ENCODE results near the gene VSTM4. TPM values are rescaled to one million over a fixed set of nuclear protein-coding genes. Genes with fewer than 3 reads are reported as not detected.

Gene VSTM4
- total and polyA plus RNA-seq, 2 experiments from 2014 or later = 9.5 to 12.3 TPM

DNA sequence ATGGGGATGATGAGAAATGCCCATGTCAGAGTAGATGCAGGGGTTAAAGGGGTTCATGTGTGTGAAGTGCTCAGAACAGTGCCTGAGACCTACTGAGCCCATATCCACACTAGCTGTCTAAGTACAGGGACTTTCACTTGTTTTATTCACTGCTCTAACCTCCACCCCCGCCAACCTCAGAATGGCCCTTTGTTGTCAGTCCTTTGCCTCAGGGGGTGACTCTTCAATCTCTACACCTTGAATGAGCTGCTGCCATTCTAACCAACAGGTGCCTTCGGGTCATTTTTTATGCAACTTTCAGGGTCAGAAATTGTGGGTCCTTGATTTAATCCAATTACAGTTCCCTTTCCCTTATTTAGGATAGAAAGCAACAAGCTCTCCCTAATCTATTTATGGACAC is 26.2 kb downstream of the VSTM4 start:
- Histone ChIP-seq H3K27ac (no peak overlapping the region), H3K27me3 (replicated peaks; ENCODE audit: insufficient read depth) (no peaks in the 10 kb centered on the region), H3K79me2 (ENCODE audit: insufficient read depth) (no peaks in the 10 kb centered on the region), H3K9me2 (ENCODE audit: insufficient read depth) (no peaks in the 10 kb centered on the region), H2AFZ (no peak overlapping the region), H3K4me1 (ENCODE audit: insufficient read depth) (no peaks in the 10 kb centered on the region; the same call in 1 of the 2 replicates), H3K9ac (no peak overlapping the region), H4K20me1 (ENCODE audit: insufficient read depth) (no peaks in the 10 kb centered on the region), H3K36me3 (ENCODE audit: low read depth) (peaks cover 4% of the 10 kb centered on the region), H3K9me3 (ENCODE audit: low read depth) (no peaks in the 10 kb centered on the region), H3K4me2 (ENCODE audit: unreplicated experiment) (no peak overlapping the region), H3F3A (ENCODE audit: insufficient read depth) (no peaks in the 10 kb centered on the region), H3K4me3 (no peak overlapping the region)
- WGBS, 2 experiments (ENCODE audit: low coverage in 1 of 2, low lambda C conversion rate in 2 of 2, missing lambda C conversion rate in 2 of 2) = 96 to 98% methylated on average over 2 of the region's 2 CpGs
- TF ChIP-seq EZH2phosphoT487 (IDR thresholded peaks at IDR 0.05; ENCODE audit: insufficient read depth, low read depth) (no peak), EZH2 (IDR thresholded peaks at IDR 0.05; ENCODE audit: insufficient read depth, poor library complexity, severe bottlenecking) (no peak)
- in situ Hi-C loops (cut with MboI) = no loop called here
- no peak for DNase-seq

DNA sequence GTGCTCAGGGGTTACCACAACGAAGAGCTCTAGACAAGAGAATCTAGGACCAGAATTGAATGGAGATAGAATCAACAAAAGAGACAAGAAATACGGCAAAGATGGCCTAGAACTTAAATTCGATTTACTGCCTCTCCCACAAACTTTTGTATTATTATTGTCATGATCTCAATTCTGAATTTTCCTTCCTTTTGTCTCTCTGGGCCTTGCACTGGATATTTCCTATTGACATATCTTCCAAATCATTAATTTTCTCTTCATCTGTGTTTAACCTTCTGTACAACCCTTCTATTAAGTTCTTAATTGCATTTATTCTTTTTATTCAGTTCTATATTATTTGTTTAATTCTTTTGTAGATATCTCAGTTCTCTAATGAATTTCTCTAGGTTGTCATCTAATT is 28.4 kb downstream of the VSTM4 start:
- no peak overlapping the region for H2AFZ ChIP-seq
- no peak overlapping the region for H3K27ac ChIP-seq
- in situ Hi-C loops (cut with MboI) = no loop called here
- peaks cover 4% of the 10 kb centered on the region for H3K36me3 ChIP-seq (ENCODE audit: low read depth)
- no peaks in the 10 kb centered on the region for H4K20me1 ChIP-seq (ENCODE audit: insufficient read depth)
- no peak for TF ChIP-seq EZH2phosphoT487 (IDR thresholded peaks at IDR 0.05; ENCODE audit: insufficient read depth, low read depth)
- TF ChIP-seq EZH2 (IDR thresholded peaks at IDR 0.05; ENCODE audit: insufficient read depth, poor library complexity, severe bottlenecking) = no peak
- H3K27me3 ChIP-seq (replicated peaks; ENCODE audit: insufficient read depth) = no peaks in the 10 kb centered on the region
- no peaks in the 10 kb centered on the region for H3K9me2 ChIP-seq (ENCODE audit: insufficient read depth)
- H3F3A ChIP-seq (ENCODE audit: insufficient read depth) = no peaks in the 10 kb centered on the region
- H3K9ac ChIP-seq = no peak overlapping the region
- 70 to 73% methylated on average over 3 of the region's 3 CpGs for WGBS, 2 experiments (ENCODE audit: low coverage in 1 of 2, low lambda C conversion rate in 2 of 2, missing lambda C conversion rate in 2 of 2)
- no peak overlapping the region for H3K4me2 ChIP-seq (ENCODE audit: unreplicated experiment)
- H3K79me2 ChIP-seq (ENCODE audit: insufficient read depth) = no peaks in the 10 kb centered on the region
- no peak overlapping the region for H3K4me3 ChIP-seq
- no peaks in the 10 kb centered on the region; the same call in 1 of the 2 replicates for H3K4me1 ChIP-seq (ENCODE audit: insufficient read depth)
- no peaks in the 10 kb centered on the region for H3K9me3 ChIP-seq (ENCODE audit: low read depth)
- no peak for DNase-seq

DNA sequence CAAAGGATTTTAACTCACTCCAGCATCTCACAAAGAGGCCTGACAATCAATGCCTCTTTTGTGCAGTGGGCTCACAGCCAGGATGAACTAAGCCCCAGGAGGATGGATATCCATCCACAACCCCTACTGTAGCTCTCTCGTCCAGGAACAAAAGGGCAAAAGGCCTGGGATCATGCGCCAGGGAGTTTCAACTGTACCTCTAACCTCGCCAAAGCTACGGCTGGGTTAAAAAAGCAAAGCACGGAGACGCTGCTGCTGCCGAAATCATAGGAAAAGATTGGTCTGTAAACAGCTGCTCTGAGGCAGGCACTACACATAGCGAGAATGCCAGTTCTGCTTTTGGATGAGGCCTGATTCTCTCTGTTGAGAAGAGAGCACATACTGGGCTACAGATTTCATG is 32.1 kb downstream of the VSTM4 start:
- no peak overlapping the region for H3K4me3 ChIP-seq
- no peaks in the 10 kb centered on the region for H3K9me2 ChIP-seq (ENCODE audit: insufficient read depth)
- H3K4me1 ChIP-seq (ENCODE audit: insufficient read depth) = no peaks in the 10 kb centered on the region
- no peak for DNase-seq
- WGBS, 2 experiments (ENCODE audit: low coverage in 1 of 2, low lambda C conversion rate in 2 of 2, missing lambda C conversion rate in 2 of 2) = 76 to 79% methylated on average over 8 of the region's 8 CpGs
- no peaks in the 10 kb centered on the region for H4K20me1 ChIP-seq (ENCODE audit: insufficient read depth)
- H3K36me3 ChIP-seq (ENCODE audit: low read depth) = peaks cover 4% of the 10 kb centered on the region
- no peak overlapping the region for H3K4me2 ChIP-seq (ENCODE audit: unreplicated experiment)
- H3K9me3 ChIP-seq (ENCODE audit: low read depth) = no peaks in the 10 kb centered on the region
- no peaks in the 10 kb centered on the region for H3K79me2 ChIP-seq (ENCODE audit: insufficient read depth)
- H2AFZ ChIP-seq = no peak overlapping the region
- H3K27ac ChIP-seq = no peak overlapping the region
- peaks cover 6% of the 10 kb centered on the region for H3F3A ChIP-seq (ENCODE audit: insufficient read depth)
- in situ Hi-C loops (cut with MboI) = no loop called here
- H3K27me3 ChIP-seq (replicated peaks; ENCODE audit: insufficient read depth) = no peaks in the 10 kb centered on the region
- TF ChIP-seq EZH2phosphoT487 (IDR thresholded peaks at IDR 0.05; ENCODE audit: insufficient read depth, low read depth) = no peak
- TF ChIP-seq EZH2 (IDR thresholded peaks at IDR 0.05; ENCODE audit: insufficient read depth, poor library complexity, severe bottlenecking) = no peak
- no peak overlapping the region for H3K9ac ChIP-seq

DNA sequence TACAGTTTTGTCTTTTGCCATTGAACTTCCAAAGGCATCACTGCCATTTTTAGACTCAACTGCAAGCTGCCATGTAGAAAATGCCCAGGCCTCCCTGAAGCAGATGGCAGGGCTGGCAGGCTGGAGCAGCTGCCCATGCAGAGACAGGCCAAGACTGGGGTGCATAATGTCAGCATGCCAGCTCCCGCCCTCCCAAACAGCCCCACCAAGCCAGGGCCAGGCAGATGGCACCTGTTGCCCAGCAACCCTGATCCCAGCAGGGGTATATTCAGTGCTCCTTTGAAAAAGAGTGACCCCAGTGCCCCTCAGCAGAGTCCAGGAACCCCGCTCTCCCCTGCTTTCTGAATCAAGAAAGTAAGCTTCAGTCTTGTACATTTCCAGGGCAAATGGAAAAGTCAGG is 32.6 kb downstream of the VSTM4 start:
- no peak overlapping the region for H3K4me2 ChIP-seq (ENCODE audit: unreplicated experiment)

More for the DNA sequence above, 32.6 kb downstream of the VSTM4 start:
- no peak for TF ChIP-seq EZH2phosphoT487 (IDR thresholded peaks at IDR 0.05; ENCODE audit: insufficient read depth, low read depth)
- TF ChIP-seq EZH2 (IDR thresholded peaks at IDR 0.05; ENCODE audit: insufficient read depth, poor library complexity, severe bottlenecking) = no peak
- Histone ChIP-seq H3K9ac (no peak overlapping the region), H3K27me3 (replicated peaks; ENCODE audit: insufficient read depth) (no peaks in the 10 kb centered on the region), H3K4me1 (ENCODE audit: insufficient read depth) (no peaks in the 10 kb centered on the region), H3K36me3 (ENCODE audit: low read depth) (peaks cover 4% of the 10 kb centered on the region), H4K20me1 (ENCODE audit: insufficient read depth) (no peaks in the 10 kb centered on the region), H2AFZ (no peak overlapping the region), H3K9me3 (ENCODE audit: low read depth) (no peaks in the 10 kb centered on the region), H3F3A (ENCODE audit: insufficient read depth) (peaks cover 6% of the 10 kb centered on the region), H3K27ac (no peak overlapping the region), H3K79me2 (ENCODE audit: insufficient read depth) (no peaks in the 10 kb centered on the region), H3K4me3 (no peak overlapping the region), H3K9me2 (ENCODE audit: insufficient read depth) (no peaks in the 10 kb centered on the region)
- WGBS, 2 experiments (ENCODE audit: low coverage in 1 of 2, low lambda C conversion rate in 2 of 2, missing lambda C conversion rate in 2 of 2) = 97 to 100% methylated on average over 2 of the region's 2 CpGs
- no peak for DNase-seq
- in situ Hi-C loops (cut with MboI) = no loop called here
